ENCODE data around the gene CPLANE1.

Gene CPLANE1

GRCh38 chr5:37174928-37175327 is 74.2 kb downstream of the CPLANE1 start:
- TF ChIP-seq POLR2AphosphoS5 (IDR thresholded peaks at IDR 0.05; ENCODE audit: low read depth, low read length) (no peak), FOXP2 (optimal IDR thresholded peaks at IDR 0.05; ENCODE audit: borderline replicate concordance, extremely low read depth, extremely low read length, insufficient read depth) (no peak), REST (IDR thresholded peaks at IDR 0.05; ENCODE audit: insufficient read depth in 1 of 2, low read depth in 2 of 2, low read length in 2 of 2) (no peak), SIN3A (IDR thresholded peaks at IDR 0.05; ENCODE audit: borderline replicate concordance, insufficient read depth, low read length) (no peak), TAF1 (IDR thresholded peaks at IDR 0.05; ENCODE audit: borderline replicate concordance, insufficient read depth, low read length) (no peak)

- TF ChIP-seq FOXP2 (optimal IDR thresholded peaks at IDR 0.05; ENCODE audit: borderline replicate concordance, extremely low read depth, extremely low read length, insufficient read depth) (no peak), REST (IDR thresholded peaks at IDR 0.05; ENCODE audit: insufficient read depth in 1 of 2, low read depth in 2 of 2, low read length in 2 of 2) (no peak), POLR2AphosphoS5 (IDR thresholded peaks at IDR 0.05; ENCODE audit: low read depth, low read length) (no peak), TAF1 (IDR thresholded peaks at IDR 0.05; ENCODE audit: borderline replicate concordance, insufficient read depth, low read length) (no peak), SIN3A (IDR thresholded peaks at IDR 0.05; ENCODE audit: borderline replicate concordance, insufficient read depth, low read length) (no peak)
Measured at GRCh38 chr5:37172957-37173356, 76.2 kb downstream of the CPLANE1 start.

- TF ChIP-seq TAF1 (IDR thresholded peaks at IDR 0.05; ENCODE audit: borderline replicate concordance, insufficient read depth, low read length) (no peak), POLR2AphosphoS5 (IDR thresholded peaks at IDR 0.05; ENCODE audit: low read depth, low read length) (no peak), FOXP2 (optimal IDR thresholded peaks at IDR 0.05; ENCODE audit: borderline replicate concordance, extremely low read depth, extremely low read length, insufficient read depth) (no peak), SIN3A (IDR thresholded peaks at IDR 0.05; ENCODE audit: borderline replicate concordance, insufficient read depth, low read length) (no peak), REST (IDR thresholded peaks at IDR 0.05; ENCODE audit: insufficient read depth in 1 of 2, low read depth in 2 of 2, low read length in 2 of 2) (no peak)
Measured at GRCh38 chr5:37170856-37171255, 78.3 kb downstream of the CPLANE1 start.

- TF ChIP-seq POLR2AphosphoS5 (IDR thresholded peaks at IDR 0.05; ENCODE audit: low read depth, low read length) = no peak
- no peak for TF ChIP-seq TAF1 (IDR thresholded peaks at IDR 0.05; ENCODE audit: borderline replicate concordance, insufficient read depth, low read length)
- no peak for TF ChIP-seq REST (IDR thresholded peaks at IDR 0.05; ENCODE audit: insufficient read depth in 1 of 2, low read depth in 2 of 2, low read length in 2 of 2)
- no peak for TF ChIP-seq SIN3A (IDR thresholded peaks at IDR 0.05; ENCODE audit: borderline replicate concordance, insufficient read depth, low read length)
- no peak for TF ChIP-seq FOXP2 (optimal IDR thresholded peaks at IDR 0.05; ENCODE audit: borderline replicate concordance, extremely low read depth, extremely low read length, insufficient read depth)
Measured at GRCh38 chr5:37166197-37166596, 83.0 kb downstream of the CPLANE1 start.

- no peak for TF ChIP-seq TAF1 (IDR thresholded peaks at IDR 0.05; ENCODE audit: borderline replicate concordance, insufficient read depth, low read length)
- TF ChIP-seq REST (IDR thresholded peaks at IDR 0.05; ENCODE audit: insufficient read depth in 1 of 2, low read depth in 2 of 2, low read length in 2 of 2) = no peak
- TF ChIP-seq POLR2AphosphoS5 (IDR thresholded peaks at IDR 0.05; ENCODE audit: low read depth, low read length) = no peak
- TF ChIP-seq SIN3A (IDR thresholded peaks at IDR 0.05; ENCODE audit: borderline replicate concordance, insufficient read depth, low read length) = no peak
- TF ChIP-seq FOXP2 (optimal IDR thresholded peaks at IDR 0.05; ENCODE audit: borderline replicate concordance, extremely low read depth, extremely low read length, insufficient read depth) = no peak
Measured at GRCh38 chr5:37165761-37166160, 83.4 kb downstream of the CPLANE1 start.

All from PFSK-1 (cell line).